CD8-positive, alpha-beta memory T cell (primary cell): ENCODE results near the gene DIPK1A. TPM values are rescaled to one million over a fixed set of nuclear protein-coding genes. Genes with fewer than 3 reads are reported as not detected.

Source experiments
- CTCF ChIA-PET: fragments of 350-600 bp; sonication (Branson Sonifier 250); formaldehyde crosslinking; loops from one replicate; lab custom pipeline; 2021; ENCODE audit warnings: antibody characterized with exemption; lab: Charles Lee
- POLR2A ChIA-PET: fragments of 350-600 bp; sonication (Branson Sonifier 250); formaldehyde crosslinking; loops from one replicate; lab custom pipeline; 2021; ENCODE audit warnings: antibody characterized with exemption; lab: Charles Lee
- DNase-seq, 5 donors: peaks; one replicate each; pipeline versions ENCODE4 v3.0.0 to v3.0.0-alpha.2; 2020 to 2022; ENCODE audit warnings: mixed read lengths in 1 of 5
- H3K27ac ChIP-seq: one replicate; pipeline ENCODE4 v1.7.0; 2013; ENCODE audit warnings: low read depth, mild to moderate bottlenecking, low read length, moderate library complexity
- H3K27me3 ChIP-seq: 2 replicates; pipeline ENCODE4 v1.7.0; 2013; ENCODE audit warnings: low read length, mild to moderate bottlenecking; ENCODE audit not compliant: insufficient read depth, poor library complexity, severe bottlenecking
- H3K36me3 ChIP-seq: 2 replicates; pipeline ENCODE4 v1.7.0; 2013; ENCODE audit warnings: mild to moderate bottlenecking, low read length, moderate library complexity; ENCODE audit not compliant: insufficient read depth
- H3K4me1 ChIP-seq: 2 replicates; pipeline ENCODE4 v1.7.0; 2013; ENCODE audit warnings: mild to moderate bottlenecking, low read length, moderate library complexity; ENCODE audit not compliant: insufficient read depth
- H3K4me3 ChIP-seq: 2 replicates; pipeline ENCODE4 v1.7.0; 2013; ENCODE audit warnings: mild to moderate bottlenecking, low read length
- H3K9me3 ChIP-seq: 2 replicates; pipeline ENCODE4 v1.7.0; 2013; ENCODE audit warnings: mild to moderate bottlenecking, low read length
- H3K27ac Mint-ChIP-seq, 8 donors: one replicate each; pipeline ENCODE4 v1.8.0; 2020 to 2021; ENCODE audit warnings: mixed read lengths in 8 of 8, mild to moderate bottlenecking in 6 of 8, inconsistent platforms in 3 of 8, moderate library complexity in 3 of 8
- H3K27me3 Mint-ChIP-seq, 2 donors: one replicate each; pipeline ENCODE4 v1.8.0; 2020 to 2021; ENCODE audit warnings: mixed read lengths in 2 of 2, mild to moderate bottlenecking in 1 of 2, moderate library complexity in 1 of 2
- H3K36me3 Mint-ChIP-seq, 3 donors: one replicate each; pipeline ENCODE4 v1.8.0; 2020 to 2021; ENCODE audit warnings: mixed read lengths in 3 of 3, inconsistent platforms in 1 of 3, mild to moderate bottlenecking in 1 of 3
- H3K4me1 Mint-ChIP-seq, 3 donors: one replicate each; pipeline ENCODE4 v1.8.0; 2020 to 2021; ENCODE audit warnings: mixed read lengths in 3 of 3, inconsistent platforms in 1 of 3, mild to moderate bottlenecking in 1 of 3
- H3K4me3 Mint-ChIP-seq, 7 donors: one replicate each; pipeline ENCODE4 v1.8.0; 2020 to 2021; ENCODE audit warnings: mixed read lengths in 7 of 7, mild to moderate bottlenecking in 6 of 7, moderate library complexity in 4 of 7, inconsistent platforms in 2 of 7
- H3K9me3 Mint-ChIP-seq, 5 donors: one replicate each; pipeline ENCODE4 v1.8.0; 2020 to 2022; ENCODE audit warnings: mixed read lengths in 5 of 5, mild to moderate bottlenecking in 3 of 5, moderate library complexity in 2 of 5, inconsistent platforms in 1 of 5
- polyA plus RNA-seq: library from polyadenylated mRNA; unstranded; fragments of 300-500 nt; fragmentation: Illumina TruSeq; gene quantifications from one replicate; pipeline ENCODE4 v1.2.3, GENCODE V29; 2021
- total RNA-seq, 2 experiments: library from RNA; stranded (reverse); gene quantifications; one replicate each; pipeline ENCODE4 v1.2.3, GENCODE V29; 2021

The DIPK1A gene
- total and polyA plus RNA-seq, 3 experiments from 2014 or later: 10.9 to 15.7 (median 12.9) TPM

GRCh38 chr1:92877081-92877711 lies 84.1 kb downstream of the DIPK1A start:
- H3K27me3 ChIP-seq: no peaks in the 10 kb centered on the region
- peaks cover 28 to 31% (median 29%) of the 10 kb centered on the region in 3 donors for H3K4me1 Mint-ChIP-seq
- H3K9me3 Mint-ChIP-seq: peaks cover 0 to 2% (median 0%) of the 10 kb centered on the region in 5 donors
- no peak overlapping the region for H3K27ac ChIP-seq
- H3K9me3 ChIP-seq: no peaks in the 10 kb centered on the region
- peak overlapping the region; percentile 33 for H3K4me3 ChIP-seq
- ChIA-PET POLR2A (no interaction called here), CTCF (interaction anchor here (1.8 to 3.6 kb wide), 3 partner anchors 18 to 117 kb away, joined by 5 to 23 read pairs (median 8); partner anchors contain the start of gene DIPK1A)
- H3K27ac Mint-ChIP-seq: peak overlapping the region in 7 of 8 donors; percentile 39 to 91 (median 78)
- H3K27me3 Mint-ChIP-seq: no peaks in the 10 kb centered on the region
- peak overlapping the region; percentile 6 to 82 (median 66) for H3K4me3 Mint-ChIP-seq
- no peak for DNase-seq
- peaks cover 11 to 24% (median 17%) of the 10 kb centered on the region in 3 donors for H3K36me3 Mint-ChIP-seq
- no peaks in the 10 kb centered on the region for H3K36me3 ChIP-seq
- H3K4me1 ChIP-seq: peaks cover 22% of the 10 kb centered on the region

GRCh38 chr1:92876351-92876750 lies 84.9 kb downstream of the DIPK1A start:
- H3K27ac Mint-ChIP-seq: no peak overlapping the region
- Histone ChIP-seq H3K4me3 (no peak overlapping the region), H3K9me3 (no peaks in the 10 kb centered on the region), H3K4me1 (peaks cover 21% of the 10 kb centered on the region), H3K36me3 (no peaks in the 10 kb centered on the region), H3K27me3 (no peaks in the 10 kb centered on the region), H3K27ac (no peak overlapping the region)
- H3K36me3 Mint-ChIP-seq: peaks cover 11 to 26% (median 17%) of the 10 kb centered on the region in 3 donors
- no peak overlapping the region for H3K4me3 Mint-ChIP-seq
- no peaks in the 10 kb centered on the region for H3K27me3 Mint-ChIP-seq
- H3K4me1 Mint-ChIP-seq: peaks cover 26 to 30% (median 28%) of the 10 kb centered on the region in 3 donors
- no peak for DNase-seq
- POLR2A ChIA-PET: interaction anchor here (0.6 kb wide), 2 partner anchors 29 to 267 kb away, joined by 3 read pairs; no protein-coding TSS in a partner anchor
- peaks cover 0 to 2% (median 0%) of the 10 kb centered on the region in 5 donors for H3K9me3 Mint-ChIP-seq
- CTCF ChIA-PET: interaction anchor here (1.8 to 3.6 kb wide), 3 partner anchors 17 to 118 kb away, joined by 5 to 23 read pairs (median 8); partner anchors contain the start of gene DIPK1A

GRCh38 chr1:92874987-92875386 lies 86.3 kb downstream of the DIPK1A start:
- H3K4me1 ChIP-seq: peaks cover 21% of the 10 kb centered on the region
- H3K4me3 ChIP-seq: no peak overlapping the region
- no peak overlapping the region for H3K27ac ChIP-seq
- H3K4me3 Mint-ChIP-seq: no peak overlapping the region
- peak overlapping the region in 1 of 8 donors; percentile 52 for H3K27ac Mint-ChIP-seq
- H3K9me3 ChIP-seq: no peaks in the 10 kb centered on the region
- H3K9me3 Mint-ChIP-seq: peaks cover 0 to 2% (median 0%) of the 10 kb centered on the region in 5 donors
- peaks cover 26 to 30% (median 26%) of the 10 kb centered on the region in 3 donors for H3K4me1 Mint-ChIP-seq
- POLR2A ChIA-PET: no interaction called here
- no peaks in the 10 kb centered on the region for H3K27me3 Mint-ChIP-seq
- no peak for DNase-seq
- CTCF ChIA-PET: interaction anchor here (1.2 to 3.6 kb wide), 3 partner anchors 16 to 119 kb away, joined by 3 to 23 read pairs (median 5); partner anchors contain the start of gene DIPK1A
- H3K36me3 ChIP-seq: no peaks in the 10 kb centered on the region
- peaks cover 13 to 30% (median 17%) of the 10 kb centered on the region in 3 donors for H3K36me3 Mint-ChIP-seq
- no peaks in the 10 kb centered on the region for H3K27me3 ChIP-seq

- H3K9me3 Mint-ChIP-seq: peaks cover 0 to 2% (median 0%) of the 10 kb centered on the region in 5 donors
- H3K4me1 ChIP-seq: peaks cover 14% of the 10 kb centered on the region
- H3K4me1 Mint-ChIP-seq: peaks cover 10 to 15% (median 15%) of the 10 kb centered on the region in 3 donors
- H3K4me3 Mint-ChIP-seq: no peak overlapping the region
- no peak for DNase-seq
- peaks cover 0 to 1% of the 10 kb centered on the region in 2 donors for H3K27me3 Mint-ChIP-seq
- H3K4me3 ChIP-seq: no peak overlapping the region
- peak overlapping the region in 1 of 8 donors; percentile 43 for H3K27ac Mint-ChIP-seq
- no peaks in the 10 kb centered on the region for H3K9me3 ChIP-seq
- ChIA-PET CTCF (interaction anchor here (1.9 kb wide), 1 partner anchor 88 kb away, joined by 7 read pairs; the partner anchor contains the start of gene DIPK1A), POLR2A (no interaction called here)
- H3K27me3 ChIP-seq: no peaks in the 10 kb centered on the region
- no peak overlapping the region for H3K27ac ChIP-seq
- peaks cover 14 to 32% (median 17%) of the 10 kb centered on the region in 3 donors for H3K36me3 Mint-ChIP-seq
- no peaks in the 10 kb centered on the region for H3K36me3 ChIP-seq
Observed at GRCh38 chr1:92872719-92873118, 88.5 kb downstream of the DIPK1A start.

GRCh38 chr1:92870591-92870990 lies 90.7 kb downstream of the DIPK1A start:
- ChIA-PET CTCF (interaction anchor here (1.1 to 4.4 kb wide), 3 partner anchors 9 to 124 kb away, joined by 3 to 28 read pairs (median 3); no protein-coding TSS in a partner anchor), POLR2A (no interaction called here)
- peaks cover 15 to 32% (median 17%) of the 10 kb centered on the region in 3 donors for H3K36me3 Mint-ChIP-seq
- no peaks in the 10 kb centered on the region for H3K36me3 ChIP-seq
- no peak overlapping the region for H3K27ac ChIP-seq
- H3K4me3 Mint-ChIP-seq: no peak overlapping the region
- H3K27ac Mint-ChIP-seq: peak overlapping the region in 1 of 8 donors; percentile 27
- DNase-seq: no peak
- no peak overlapping the region for H3K4me3 ChIP-seq
- peaks cover 0 to 2% (median 0%) of the 10 kb centered on the region in 3 donors for H3K4me1 Mint-ChIP-seq
- H3K9me3 Mint-ChIP-seq: peaks cover 0 to 2% (median 0%) of the 10 kb centered on the region in 5 donors
- no peaks in the 10 kb centered on the region for H3K9me3 ChIP-seq
- peaks cover 0 to 1% of the 10 kb centered on the region in 2 donors for H3K27me3 Mint-ChIP-seq
- no peaks in the 10 kb centered on the region for H3K4me1 ChIP-seq
- no peaks in the 10 kb centered on the region for H3K27me3 ChIP-seq

GRCh38 chr1:92864131-92864530 lies 97.1 kb downstream of the DIPK1A start:
- H3K4me1 ChIP-seq: peaks cover 6% of the 10 kb centered on the region
- POLR2A ChIA-PET: interaction anchor here (0.6 kb wide), 1 partner anchor 982 kb away, joined by 4 read pairs; no protein-coding TSS in a partner anchor

GRCh38 chr1:92862605-92863004 lies 98.7 kb downstream of the DIPK1A start:
- no peak overlapping the region for H3K27ac ChIP-seq
- Mint-ChIP-seq H3K36me3 (peaks cover 0 to 2% (median 0%) of the 10 kb centered on the region in 3 donors), H3K27me3 (peaks cover 0 to 2% of the 10 kb centered on the region in 2 donors), H3K4me3 (no peak overlapping the region), H3K4me1 (peaks cover 10 to 16% (median 11%) of the 10 kb centered on the region in 3 donors), H3K9me3 (no peaks in the 10 kb centered on the region), H3K27ac (peak overlapping the region in 1 of 8 donors; percentile 67)
- H3K27me3 ChIP-seq: no peaks in the 10 kb centered on the region
- peaks cover 7% of the 10 kb centered on the region for H3K4me1 ChIP-seq
- no peaks in the 10 kb centered on the region for H3K9me3 ChIP-seq
- no peak for DNase-seq
- no peak overlapping the region for H3K4me3 ChIP-seq
- CTCF ChIA-PET: interaction anchor here (1.2 to 12.3 kb wide), 3 partner anchors 26 to 131 kb away, joined by 3 to 187 read pairs (median 29); partner anchors contain the start of gene DIPK1A
- POLR2A ChIA-PET: no interaction called here
- no peaks in the 10 kb centered on the region for H3K36me3 ChIP-seq

More at GRCh38 chr1:92864131-92864530, 97.1 kb downstream of the DIPK1A start:
- no peak for DNase-seq
- peaks cover 2 to 7% (median 3%) of the 10 kb centered on the region in 3 donors for H3K4me1 Mint-ChIP-seq
- peak overlapping the region in 1 of 8 donors; percentile 47 for H3K27ac Mint-ChIP-seq
- H3K9me3 Mint-ChIP-seq: no peaks in the 10 kb centered on the region
- Histone ChIP-seq H3K4me3 (no peak overlapping the region), H3K9me3 (no peaks in the 10 kb centered on the region), H3K36me3 (no peaks in the 10 kb centered on the region), H3K27ac (no peak overlapping the region), H3K27me3 (no peaks in the 10 kb centered on the region)
- peaks cover 0 to 3% of the 10 kb centered on the region in 2 donors for H3K27me3 Mint-ChIP-seq
- CTCF ChIA-PET: interaction anchor here (0.6 to 12.3 kb wide), 4 partner anchors 96 to 139 kb away, joined by 3 to 187 read pairs (median 16); partner anchors contain the start of gene DIPK1A
- peaks cover 0 to 5% (median 2%) of the 10 kb centered on the region in 3 donors for H3K36me3 Mint-ChIP-seq
- no peak overlapping the region for H3K4me3 Mint-ChIP-seq
